Stimulated activated CD4-positive, alpha-beta T cell treated with anti-CD3 and anti-CD28 coated beads, Interleukin-4, amount 100 ng/mL, for 24 hours (primary cell): ENCODE data around the gene TNNT3.
"Not testable (repeated sequence)": the region's sequence is repeated elsewhere in the genome, so short reads cannot be mapped to it uniquely, and the experiment has no call there.

ENCODE experiments used
- DNase-seq: peaks from one replicate; pipeline ENCODE4 v3.0.0-alpha.2; 2020

Gene TNNT3

GRCh38 chr11:1919391-1920127 lies at the start of gene TNNT3:
TSS of gene TNNT3 (plus strand) at chr11:1919703. CDS start at chr11:1922875, 3,172 bp downstream.
- no peak for DNase-seq

GRCh38 chr11:1870326-1870696 lies 49.2 kb upstream of the TNNT3 start:
- DNase-seq: no peak

GRCh38 chr11:1870721-1871466 lies 48.6 kb upstream of the TNNT3 start:
- peak; percentile 39 for DNase-seq

GRCh38 chr11:1871531-1871930 lies 48.0 kb upstream of the TNNT3 start:
- no peak for DNase-seq

GRCh38 chr11:1872267-1872985 lies 47.1 kb upstream of the TNNT3 start:
- no peak for DNase-seq

- no peak for DNase-seq
Observed at GRCh38 chr11:1873048-1873812, 46.3 kb upstream of the TNNT3 start.

- not testable (repeated sequence) for DNase-seq
Observed at GRCh38 chr11:1873813-1874150, 45.7 kb upstream of the TNNT3 start.

- DNase-seq: not testable (repeated sequence)
Observed at GRCh38 chr11:1874441-1875092, 44.9 kb upstream of the TNNT3 start.

- DNase-seq: no peak
Observed at GRCh38 chr11:1875093-1875850, 44.2 kb upstream of the TNNT3 start.

- DNase-seq: not testable (repeated sequence)
Observed at GRCh38 chr11:1875851-1876301, 43.6 kb upstream of the TNNT3 start.

GRCh38 chr11:1876361-1877063 lies 43.0 kb upstream of the TNNT3 start:
- no peak for DNase-seq

- no peak for DNase-seq
Observed at GRCh38 chr11:1877211-1878136, 42.0 kb upstream of the TNNT3 start.

GRCh38 chr11:1878137-1879031 lies 41.1 kb upstream of the TNNT3 start:
- DNase-seq: no peak

- DNase-seq: no peak
Observed at GRCh38 chr11:1879342-1879940, 40.1 kb upstream of the TNNT3 start.

- no peak for DNase-seq
Observed at GRCh38 chr11:1879941-1880720, 39.4 kb upstream of the TNNT3 start.

- DNase-seq: no peak
Observed at GRCh38 chr11:1880746-1881441, 38.6 kb upstream of the TNNT3 start.
